GM23338 (cell line): ENCODE measurements around the gene ATP10A. TPM values are rescaled to one million over a fixed set of nuclear protein-coding genes. Genes with fewer than 3 reads are reported as not detected.

ENCODE experiments used
- ATAC-seq: fragments of 200-7000 bp; cut with Tn5 transposase; 3 replicates; pipeline ENCODE4 v1.9.1; 2020
- DNase-seq: peaks from one replicate; pipeline ENCODE4 v3.0.0-alpha.2; 2015; ENCODE audit warnings: low spot score
- H2AFZ ChIP-seq: fragments of 200-600 bp; sonication (generic); 2 replicates; pipeline ENCODE4 v1.8.0; 2016; ENCODE audit warnings: antibody characterized with exemption, mild to moderate bottlenecking, moderate library complexity
- H3F3A ChIP-seq: fragments of 200-600 bp; sonication (generic); replicated peaks from 2 replicates; pipeline ENCODE4 v1.8.0; 2017; ENCODE audit warnings: antibody characterized with exemption, mixed run types, low read depth
- H3K27ac ChIP-seq: fragments of 200-600 bp; sonication (generic); 2 replicates; pipeline ENCODE4 v1.6.1; 2016; ENCODE audit warnings: low read depth
- H3K27me3 ChIP-seq: fragments of 200-600 bp; sonication (generic); 2 replicates; pipeline ENCODE4 v1.8.0; 2016; ENCODE audit warnings: mild to moderate bottlenecking, mixed run types, moderate library complexity; ENCODE audit not compliant: insufficient read depth
- H3K36me3 ChIP-seq: fragments of 200-600 bp; sonication (generic); 2 replicates; pipeline ENCODE4 v1.8.0; 2016; ENCODE audit warnings: mild to moderate bottlenecking; ENCODE audit not compliant: insufficient read depth
- H3K4me1 ChIP-seq: fragments of 200-600 bp; sonication (generic); 2 replicates; pipeline ENCODE4 v1.8.0; 2016; ENCODE audit warnings: mild to moderate bottlenecking, moderate library complexity; ENCODE audit not compliant: insufficient read depth
- H3K4me2 ChIP-seq: fragments of 200-600 bp; sonication (generic); 2 replicates; pipeline ENCODE4 v1.7.1; 2017; ENCODE audit warnings: mixed run types
- H3K4me3 ChIP-seq: fragments of 200-600 bp; sonication (generic); 2 replicates; pipeline ENCODE4 v1.6.1; 2016; ENCODE audit warnings: mixed run types
- H3K79me2 ChIP-seq: fragments of 200-600 bp; sonication (generic); replicated peaks from 2 replicates; pipeline ENCODE4 v1.8.0; 2017; ENCODE audit warnings: mild to moderate bottlenecking; ENCODE audit not compliant: insufficient read depth
- H3K9me2 ChIP-seq: fragments of 200-600 bp; sonication (generic); 2 replicates; pipeline ENCODE4 v1.8.0; 2017; ENCODE audit not compliant: insufficient read depth
- H4K20me1 ChIP-seq: fragments of 200-600 bp; sonication (generic); replicated peaks from 2 replicates; pipeline ENCODE4 v1.8.0; 2017; ENCODE audit warnings: mild to moderate bottlenecking; ENCODE audit not compliant: insufficient read depth
- H3K27ac Mint-ChIP-seq: 2 replicates; pipeline ENCODE4 v1.8.0; 2020; ENCODE audit warnings: inconsistent platforms, mild to moderate bottlenecking, moderate library complexity, mixed read lengths
- H3K27me3 Mint-ChIP-seq: 3 replicates; pipeline ENCODE4 v1.8.0; 2022; ENCODE audit warnings: low read depth, mild to moderate bottlenecking, moderate library complexity, mixed read lengths, inconsistent platforms; ENCODE audit not compliant: insufficient read depth, poor library complexity
- H3K36me3 Mint-ChIP-seq: 3 replicates; pipeline ENCODE4 v1.8.0; 2021; ENCODE audit warnings: low read depth, mild to moderate bottlenecking, inconsistent platforms, moderate library complexity, mixed read lengths
- H3K4me1 Mint-ChIP-seq: 3 replicates; pipeline ENCODE4 v1.8.0; 2020; ENCODE audit warnings: mild to moderate bottlenecking, inconsistent platforms, mixed read lengths
- H3K4me3 Mint-ChIP-seq: 3 replicates; pipeline ENCODE4 v1.8.0; 2021; ENCODE audit warnings: moderate library complexity, mild to moderate bottlenecking, inconsistent platforms, mixed read lengths
- H3K9me3 Mint-ChIP-seq: 3 replicates; pipeline ENCODE4 v1.8.0; 2020; ENCODE audit warnings: moderate library complexity, mild to moderate bottlenecking, inconsistent platforms, mixed read lengths
- CREB1 ChIP-seq: fragments of 250-450 bp; sonication (Bioruptor Pico); IDR thresholded peaks from 2 replicates; pipeline ENCODE4 v1.5.0; 2020; ENCODE audit warnings: low read depth, mild to moderate bottlenecking, moderate library complexity
- ETS1 ChIP-seq: IDR thresholded peaks from 2 replicates; pipeline ENCODE4 v1.6.1; 2016; ENCODE audit warnings: antibody characterized with exemption
- EZH2 ChIP-seq: fragments of 200-600 bp; sonication (generic); IDR thresholded peaks from one replicate; pipeline ENCODE4 v1.8.0; 2017; ENCODE audit warnings: antibody characterized with exemption, mild to moderate bottlenecking, low read depth; ENCODE audit not compliant: unreplicated experiment
- EZH2phosphoT487 ChIP-seq: fragments of 200-600 bp; sonication (generic); IDR thresholded peaks from one replicate; pipeline ENCODE4 v1.8.1; 2018; ENCODE audit warnings: antibody characterized with exemption; ENCODE audit not compliant: unreplicated experiment
- JUNB ChIP-seq: IDR thresholded peaks from one replicate; pipeline ENCODE4 v1.6.1; 2016; ENCODE audit warnings: antibody characterized with exemption; ENCODE audit not compliant: unreplicated experiment
- NANOG ChIP-seq: IDR thresholded peaks from 2 replicates; pipeline ENCODE4 v1.6.1; 2016; ENCODE audit warnings: antibody characterized with exemption, borderline replicate concordance
- POLR2AphosphoS5 ChIP-seq: IDR thresholded peaks from 2 replicates; pipeline ENCODE4 v1.6.1; 2016; ENCODE audit warnings: antibody characterized with exemption, low read depth
- REST ChIP-seq: IDR thresholded peaks from one replicate; pipeline ENCODE4 v1.6.1; 2018; ENCODE audit warnings: antibody characterized with exemption; ENCODE audit not compliant: unreplicated experiment
- STAT1 ChIP-seq: IDR thresholded peaks from one replicate; pipeline ENCODE4 v1.6.1; 2016; ENCODE audit warnings: antibody characterized with exemption; ENCODE audit not compliant: unreplicated experiment
- ZNF114 ChIP-seq: fragments of 250-450 bp; sonication (Bioruptor Pico); IDR thresholded peaks from 2 replicates; pipeline ENCODE4 v1.5.0; 2020; ENCODE audit warnings: mild to moderate bottlenecking, moderate library complexity
- ZNF331 ChIP-seq: fragments of 250-450 bp; sonication (Bioruptor Pico); IDR thresholded peaks from 2 replicates; pipeline ENCODE4 v1.5.0; 2020; ENCODE audit warnings: low read depth, mild to moderate bottlenecking, moderate library complexity
- polyA plus RNA-seq: library from polyadenylated mRNA; unstranded; fragments of >200 nt; fragmentation: Nextera tagmentation; extraction: Ambion mirVana; gene quantifications from 2 replicates; pipeline ENCODE4 v1.2.1, GENCODE V29; 2016
- total RNA-seq: library from RNA; depleted of rRNA; stranded (reverse); fragments of >200 nt; shearing (Covaris generic); gene quantifications from 2 replicates; pipeline ENCODE4 v1.2.3, GENCODE V29; 2014
- TF ChIP-seq, protein P1 (sequence below), 2 experiments: fragments of 200-600 bp in 1 of 2; sonication (generic) in 1 of 2; conservative IDR thresholded peaks; 2 replicates each; pipeline versions ENCODE4 v1.5.1 to v1.6.1; 2016 to 2017; ENCODE audit warnings: antibody characterized with exemption in 2 of 2, low read depth in 2 of 2, mild to moderate bottlenecking in 2 of 2, moderate library complexity in 1 of 2
- TF ChIP-seq, protein P2 (sequence below): fragments of 250-450 bp; sonication (Bioruptor Pico); IDR thresholded peaks from 2 replicates; pipeline ENCODE4 v1.5.0; 2020; ENCODE audit warnings: mild to moderate bottlenecking, moderate library complexity

Gene ATP10A
- total and polyA plus RNA-seq, 2 experiments from 2014 or later: 0.36 to 5.6 TPM

DNA sequence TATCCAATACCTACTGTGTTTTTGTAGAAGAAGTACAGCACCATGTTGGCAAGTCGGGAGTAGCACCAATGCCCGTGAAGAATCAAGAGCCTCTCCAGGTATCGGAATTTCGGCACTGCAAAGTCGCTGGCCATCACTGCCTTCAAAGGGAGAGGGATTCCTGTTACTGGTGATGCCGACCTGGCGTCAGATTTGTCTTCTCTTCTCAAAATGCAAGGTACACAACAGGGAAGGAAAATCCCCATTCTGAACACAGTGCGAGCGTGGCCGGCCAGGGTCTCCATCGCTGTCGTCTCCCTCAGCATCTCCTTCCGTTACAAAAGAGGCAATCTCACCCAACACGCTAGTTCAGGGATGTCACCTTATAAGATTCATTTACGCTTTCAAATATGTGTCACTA lies 175.4 kb downstream of the ATP10A start (continued):
- TF ChIP-seq STAT1: no peak
- TF ChIP-seq JUNB: no peak
- TF ChIP-seq NANOG: no peak
- no peak for TF ChIP-seq POLR2AphosphoS5

GRCh38 chr15:25687276-25687675 lies 175.9 kb downstream of the ATP10A start:
- Histone ChIP-seq H3K27ac (no peak overlapping the region), H4K20me1 (no peaks in the 10 kb centered on the region), H2AFZ (no peak overlapping the region), H3K4me2 (no peak overlapping the region), H3K4me3 (no peak overlapping the region), H3K4me1 (no peaks in the 10 kb centered on the region; the same call in 1 of the 2 replicates), H3K9me2 (no peaks in the 10 kb centered on the region), H3K27me3 (no peaks in the 10 kb centered on the region), H3K36me3 (no peaks in the 10 kb centered on the region), H3K79me2 (no peaks in the 10 kb centered on the region), H3F3A (no peaks in the 10 kb centered on the region)
- H3K27me3 Mint-ChIP-seq: peaks cover 8% of the 10 kb centered on the region
- no peak for ATAC-seq
- H3K9me3 Mint-ChIP-seq: peaks cover 11% of the 10 kb centered on the region
- no peak overlapping the region for H3K4me3 Mint-ChIP-seq
- H3K27ac Mint-ChIP-seq: no peak overlapping the region
- peaks cover 17% of the 10 kb centered on the region for H3K4me1 Mint-ChIP-seq
- H3K36me3 Mint-ChIP-seq: peaks cover 8% of the 10 kb centered on the region
- TF ChIP-seq REST (no peak), POLR2AphosphoS5 (no peak), EZH2 (no peak), EZH2phosphoT487 (no peak), JUNB (no peak), CREB1 (CRISPR knock-in tag) (no peak), ZNF114 (no peak), NANOG (no peak), ETS1 (no peak), STAT1 (no peak), ZNF331 (CRISPR knock-in tag) (no peak)
- TF ChIP-seq, protein P1, sequence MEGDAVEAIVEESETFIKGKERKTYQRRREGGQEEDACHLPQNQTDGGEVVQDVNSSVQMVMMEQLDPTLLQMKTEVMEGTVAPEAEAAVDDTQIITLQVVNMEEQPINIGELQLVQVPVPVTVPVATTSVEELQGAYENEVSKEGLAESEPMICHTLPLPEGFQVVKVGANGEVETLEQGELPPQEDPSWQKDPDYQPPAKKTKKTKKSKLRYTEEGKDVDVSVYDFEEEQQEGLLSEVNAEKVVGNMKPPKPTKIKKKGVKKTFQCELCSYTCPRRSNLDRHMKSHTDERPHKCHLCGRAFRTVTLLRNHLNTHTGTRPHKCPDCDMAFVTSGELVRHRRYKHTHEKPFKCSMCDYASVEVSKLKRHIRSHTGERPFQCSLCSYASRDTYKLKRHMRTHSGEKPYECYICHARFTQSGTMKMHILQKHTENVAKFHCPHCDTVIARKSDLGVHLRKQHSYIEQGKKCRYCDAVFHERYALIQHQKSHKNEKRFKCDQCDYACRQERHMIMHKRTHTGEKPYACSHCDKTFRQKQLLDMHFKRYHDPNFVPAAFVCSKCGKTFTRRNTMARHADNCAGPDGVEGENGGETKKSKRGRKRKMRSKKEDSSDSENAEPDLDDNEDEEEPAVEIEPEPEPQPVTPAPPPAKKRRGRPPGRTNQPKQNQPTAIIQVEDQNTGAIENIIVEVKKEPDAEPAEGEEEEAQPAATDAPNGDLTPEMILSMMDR (conservative IDR thresholded peaks at IDR 0.05; ENCODE audit: low read depth in 2 of 2): no peak
- TF ChIP-seq, protein P2, sequence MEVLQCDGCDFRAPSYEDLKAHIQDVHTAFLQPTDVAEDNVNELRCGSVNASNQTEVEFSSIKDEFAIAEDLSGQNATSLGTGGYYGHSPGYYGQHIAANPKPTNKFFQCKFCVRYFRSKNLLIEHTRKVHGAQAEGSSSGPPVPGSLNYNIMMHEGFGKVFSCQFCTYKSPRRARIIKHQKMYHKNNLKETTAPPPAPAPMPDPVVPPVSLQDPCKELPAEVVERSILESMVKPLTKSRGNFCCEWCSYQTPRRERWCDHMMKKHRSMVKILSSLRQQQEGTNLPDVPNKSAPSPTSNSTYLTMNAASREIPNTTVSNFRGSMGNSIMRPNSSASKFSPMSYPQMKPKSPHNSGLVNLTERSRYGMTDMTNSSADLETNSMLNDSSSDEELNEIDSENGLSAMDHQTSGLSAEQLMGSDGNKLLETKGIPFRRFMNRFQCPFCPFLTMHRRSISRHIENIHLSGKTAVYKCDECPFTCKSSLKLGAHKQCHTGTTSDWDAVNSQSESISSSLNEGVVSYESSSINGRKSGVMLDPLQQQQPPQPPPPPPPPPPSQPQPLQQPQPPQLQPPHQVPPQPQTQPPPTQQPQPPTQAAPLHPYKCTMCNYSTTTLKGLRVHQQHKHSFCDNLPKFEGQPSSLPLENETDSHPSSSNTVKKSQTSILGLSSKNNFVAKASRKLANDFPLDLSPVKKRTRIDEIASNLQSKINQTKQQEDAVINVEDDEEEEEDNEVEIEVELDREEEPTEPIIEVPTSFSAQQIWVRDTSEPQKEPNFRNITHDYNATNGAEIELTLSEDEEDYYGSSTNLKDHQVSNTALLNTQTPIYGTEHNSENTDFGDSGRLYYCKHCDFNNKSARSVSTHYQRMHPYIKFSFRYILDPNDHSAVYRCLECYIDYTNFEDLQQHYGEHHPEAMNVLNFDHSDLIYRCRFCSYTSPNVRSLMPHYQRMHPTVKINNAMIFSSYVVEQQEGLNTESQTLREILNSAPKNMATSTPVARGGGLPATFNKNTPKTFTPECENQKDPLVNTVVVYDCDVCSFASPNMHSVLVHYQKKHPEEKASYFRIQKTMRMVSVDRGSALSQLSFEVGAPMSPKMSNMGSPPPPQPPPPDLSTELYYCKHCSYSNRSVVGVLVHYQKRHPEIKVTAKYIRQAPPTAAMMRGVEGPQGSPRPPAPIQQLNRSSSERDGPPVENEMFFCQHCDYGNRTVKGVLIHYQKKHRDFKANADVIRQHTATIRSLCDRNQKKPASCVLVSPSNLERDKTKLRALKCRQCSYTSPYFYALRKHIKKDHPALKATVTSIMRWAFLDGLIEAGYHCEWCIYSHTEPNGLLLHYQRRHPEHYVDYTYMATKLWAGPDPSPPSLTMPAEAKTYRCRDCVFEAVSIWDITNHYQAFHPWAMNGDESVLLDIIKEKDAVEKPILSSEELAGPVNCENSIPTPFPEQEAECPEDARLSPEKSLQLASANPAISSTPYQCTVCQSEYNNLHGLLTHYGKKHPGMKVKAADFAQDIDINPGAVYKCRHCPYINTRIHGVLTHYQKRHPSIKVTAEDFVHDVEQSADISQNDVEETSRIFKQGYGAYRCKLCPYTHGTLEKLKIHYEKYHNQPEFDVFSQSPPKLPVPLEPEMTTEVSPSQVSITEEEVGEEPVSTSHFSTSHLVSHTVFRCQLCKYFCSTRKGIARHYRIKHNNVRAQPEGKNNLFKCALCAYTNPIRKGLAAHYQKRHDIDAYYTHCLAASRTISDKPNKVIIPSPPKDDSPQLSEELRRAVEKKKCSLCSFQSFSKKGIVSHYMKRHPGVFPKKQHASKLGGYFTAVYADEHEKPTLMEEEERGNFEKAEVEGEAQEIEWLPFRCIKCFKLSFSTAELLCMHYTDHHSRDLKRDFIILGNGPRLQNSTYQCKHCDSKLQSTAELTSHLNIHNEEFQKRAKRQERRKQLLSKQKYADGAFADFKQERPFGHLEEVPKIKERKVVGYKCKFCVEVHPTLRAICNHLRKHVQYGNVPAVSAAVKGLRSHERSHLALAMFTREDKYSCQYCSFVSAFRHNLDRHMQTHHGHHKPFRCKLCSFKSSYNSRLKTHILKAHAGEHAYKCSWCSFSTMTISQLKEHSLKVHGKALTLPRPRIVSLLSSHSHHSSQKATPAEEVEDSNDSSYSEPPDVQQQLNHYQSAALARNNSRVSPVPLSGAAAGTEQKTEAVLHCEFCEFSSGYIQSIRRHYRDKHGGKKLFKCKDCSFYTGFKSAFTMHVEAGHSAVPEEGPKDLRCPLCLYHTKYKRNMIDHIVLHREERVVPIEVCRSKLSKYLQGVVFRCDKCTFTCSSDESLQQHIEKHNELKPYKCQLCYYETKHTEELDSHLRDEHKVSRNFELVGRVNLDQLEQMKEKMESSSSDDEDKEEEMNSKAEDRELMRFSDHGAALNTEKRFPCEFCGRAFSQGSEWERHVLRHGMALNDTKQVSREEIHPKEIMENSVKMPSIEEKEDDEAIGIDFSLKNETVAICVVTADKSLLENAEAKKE (CRISPR knock-in tag): no peak
- DNase-seq: no peak
